CD4-positive, alpha-beta T cell treated with Interleukin-17A for 1 hour (primary cell): ENCODE data around the gene MZF1.

Experiments
- DNase-seq: peaks from one replicate; pipeline ENCODE4 v3.0.0-alpha.2; 2020

Gene MZF1

DNA sequence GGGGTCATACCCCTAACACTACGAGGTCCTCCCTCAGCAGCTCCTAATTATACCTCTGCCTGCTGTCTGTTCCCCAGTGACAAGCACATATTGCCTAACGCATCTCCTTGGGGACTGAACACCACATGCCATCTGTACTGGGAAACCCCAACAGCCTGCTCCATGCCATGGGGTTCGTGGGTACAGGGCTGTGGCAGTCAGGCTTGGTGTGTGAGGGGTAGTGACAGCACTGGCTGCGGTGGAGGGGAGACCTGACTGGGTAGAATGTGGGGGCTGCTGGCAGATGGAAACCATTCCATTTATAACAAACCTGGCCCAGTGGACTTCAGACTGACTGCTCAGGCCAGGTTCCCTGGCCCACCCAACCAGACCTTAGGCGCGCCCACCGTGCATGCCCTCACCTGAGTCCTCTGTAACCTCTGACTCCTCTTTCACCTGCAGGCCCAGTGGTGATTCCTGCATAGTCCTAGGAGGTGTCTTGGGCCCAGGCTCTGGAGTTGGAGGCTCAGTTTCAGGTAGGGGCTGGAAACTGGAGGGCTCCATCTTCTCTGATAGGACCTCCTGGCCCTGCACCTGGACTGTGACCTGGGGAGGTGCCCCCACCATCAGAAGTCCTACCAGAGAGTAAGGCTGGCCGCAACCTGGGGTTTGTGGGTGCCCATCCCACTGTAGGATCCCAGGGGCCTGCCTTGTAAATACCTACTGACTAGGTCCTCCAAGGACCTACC lies 3.0 kb downstream of the MZF1 start:
- DNase-seq, result no peak

DNA sequence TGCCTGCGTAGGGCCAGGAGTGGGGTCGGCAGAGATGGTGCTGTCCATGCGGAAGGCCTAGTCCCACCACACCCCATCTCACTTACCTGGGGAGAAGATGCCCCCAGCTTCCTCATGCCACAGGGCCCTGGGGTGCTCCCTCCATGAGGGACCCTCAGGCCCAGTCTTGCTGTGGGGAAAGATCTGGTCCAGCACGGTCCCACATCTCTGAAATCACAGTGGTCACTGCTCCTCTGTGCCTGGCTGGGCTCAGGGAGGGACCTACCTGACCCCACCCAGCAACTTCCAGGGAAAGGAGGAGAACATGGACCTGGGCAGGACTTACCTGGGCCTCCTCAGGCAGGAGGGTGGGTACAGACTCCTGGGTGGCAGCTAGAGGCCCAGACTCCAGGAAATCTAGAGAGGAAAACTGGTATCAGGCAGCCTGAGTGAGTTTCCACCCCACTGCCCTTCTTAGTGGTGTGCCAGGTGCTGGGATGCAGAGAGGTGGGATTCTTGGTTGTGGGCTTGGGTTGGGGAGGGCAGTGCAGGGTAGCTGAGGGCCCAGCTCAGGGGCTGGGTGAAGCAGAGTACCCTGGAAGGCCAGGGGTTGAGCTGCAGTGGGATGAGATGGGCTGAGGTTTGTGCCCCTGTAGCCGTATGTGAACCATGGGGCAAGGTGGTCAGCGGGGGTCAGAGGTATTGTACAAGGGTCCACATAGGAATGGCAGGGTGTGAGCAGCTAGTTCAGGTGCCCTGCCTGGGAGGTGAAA lies 3.8 kb downstream of the MZF1 start:
- no peak for DNase-seq

DNA sequence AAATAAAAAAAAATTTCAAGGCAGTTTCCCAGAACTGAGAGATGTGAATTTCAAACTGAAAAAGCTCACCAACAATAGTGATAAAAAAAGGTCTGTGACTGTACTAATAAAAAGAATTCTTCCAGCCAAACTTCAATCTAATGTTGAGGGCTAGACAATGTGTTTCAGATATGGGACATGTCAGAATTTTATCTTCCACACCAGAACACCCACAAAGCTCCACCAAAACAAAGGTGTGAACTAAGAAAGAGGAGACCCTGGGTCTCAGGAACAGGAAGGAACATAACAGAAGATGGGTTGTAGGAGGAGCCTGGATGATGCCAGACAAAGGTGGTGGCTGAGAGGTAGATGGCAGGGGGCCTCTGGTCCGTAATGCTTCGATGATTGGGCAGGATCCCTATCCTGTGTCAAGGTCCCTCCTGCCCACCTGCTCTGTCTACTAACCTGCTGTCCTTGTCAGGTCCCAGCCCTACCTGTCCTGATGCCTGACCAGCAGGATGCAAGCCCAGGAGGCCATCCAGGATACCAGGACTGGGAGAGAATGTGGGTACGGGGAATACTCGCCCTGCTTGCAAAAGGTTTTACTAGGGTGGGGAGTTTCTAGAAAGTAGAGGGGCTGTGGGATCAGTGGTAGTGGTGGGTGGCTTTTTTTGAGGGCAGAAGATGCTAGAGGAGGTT lies 4.5 kb downstream of the MZF1 start:
- DNase-seq, result no peak

DNA sequence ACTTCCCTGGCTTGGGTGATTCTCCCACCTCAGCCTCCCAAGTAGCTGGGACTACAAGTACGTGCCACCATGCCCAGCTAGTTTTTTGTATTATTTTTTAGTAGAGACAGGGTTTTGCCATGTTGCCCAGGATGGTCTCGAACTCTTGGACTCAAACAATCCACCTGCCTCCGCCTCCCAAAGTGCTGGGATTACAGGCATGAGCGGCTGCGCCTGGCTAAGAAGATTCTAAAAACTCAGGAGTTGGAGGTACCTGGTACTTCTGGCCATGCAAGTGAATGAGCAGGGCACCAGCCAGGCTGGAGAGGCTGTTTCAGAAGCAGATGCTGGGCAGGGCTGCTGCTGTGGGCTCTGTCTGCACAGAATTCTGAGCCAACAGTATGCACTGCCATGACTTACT lies 6.1 kb downstream of the MZF1 start:
- no peak for DNase-seq

DNA sequence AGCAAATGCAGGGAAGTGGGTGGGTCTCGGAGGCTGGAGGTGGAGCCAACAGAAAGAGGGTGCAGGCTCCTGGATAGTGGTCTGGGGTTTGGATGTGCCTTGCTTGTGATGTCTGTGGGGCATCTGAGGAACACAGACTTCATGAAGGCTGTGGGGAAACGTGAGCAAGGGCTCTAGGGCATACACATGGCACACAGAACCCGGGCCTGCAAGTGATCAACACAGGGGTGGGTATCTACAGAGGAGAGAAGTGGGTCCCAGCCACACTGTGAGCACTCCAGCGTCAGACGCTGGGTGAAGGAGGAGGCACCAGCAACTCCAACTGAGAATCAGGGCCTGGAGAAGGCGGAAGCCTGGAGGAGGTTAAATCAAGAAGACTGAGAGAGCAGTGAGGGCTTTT lies 9.3 kb downstream of the MZF1 start:
- DNase-seq, result no peak

DNA sequence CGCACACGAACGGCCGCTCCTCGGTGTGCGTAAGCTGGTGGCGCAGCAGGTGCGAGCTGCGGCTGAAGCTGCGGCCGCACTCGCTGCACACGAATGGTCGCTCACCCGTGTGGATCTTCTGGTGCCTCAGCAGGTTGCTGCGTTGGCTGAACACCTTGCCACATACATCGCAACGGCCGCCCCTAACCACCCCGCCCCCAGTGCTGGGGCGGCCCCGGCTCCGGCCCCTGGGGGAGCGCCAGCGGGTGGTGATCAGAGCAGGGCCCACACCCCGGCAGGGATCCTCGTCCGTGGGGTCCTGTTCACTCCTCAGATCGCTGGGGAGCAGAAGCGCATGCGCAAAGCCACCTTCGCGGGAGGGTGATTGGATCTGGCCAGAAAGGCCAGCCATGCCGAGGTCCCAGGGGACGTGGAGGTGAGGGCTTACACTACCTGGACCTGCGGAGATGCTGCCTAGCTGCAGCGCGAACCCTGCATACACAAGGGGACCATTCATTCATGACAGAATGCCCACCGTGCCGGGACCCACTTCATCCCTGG lies 10.0 kb downstream of the MZF1 start:
- DNase-seq, result no peak

DNA sequence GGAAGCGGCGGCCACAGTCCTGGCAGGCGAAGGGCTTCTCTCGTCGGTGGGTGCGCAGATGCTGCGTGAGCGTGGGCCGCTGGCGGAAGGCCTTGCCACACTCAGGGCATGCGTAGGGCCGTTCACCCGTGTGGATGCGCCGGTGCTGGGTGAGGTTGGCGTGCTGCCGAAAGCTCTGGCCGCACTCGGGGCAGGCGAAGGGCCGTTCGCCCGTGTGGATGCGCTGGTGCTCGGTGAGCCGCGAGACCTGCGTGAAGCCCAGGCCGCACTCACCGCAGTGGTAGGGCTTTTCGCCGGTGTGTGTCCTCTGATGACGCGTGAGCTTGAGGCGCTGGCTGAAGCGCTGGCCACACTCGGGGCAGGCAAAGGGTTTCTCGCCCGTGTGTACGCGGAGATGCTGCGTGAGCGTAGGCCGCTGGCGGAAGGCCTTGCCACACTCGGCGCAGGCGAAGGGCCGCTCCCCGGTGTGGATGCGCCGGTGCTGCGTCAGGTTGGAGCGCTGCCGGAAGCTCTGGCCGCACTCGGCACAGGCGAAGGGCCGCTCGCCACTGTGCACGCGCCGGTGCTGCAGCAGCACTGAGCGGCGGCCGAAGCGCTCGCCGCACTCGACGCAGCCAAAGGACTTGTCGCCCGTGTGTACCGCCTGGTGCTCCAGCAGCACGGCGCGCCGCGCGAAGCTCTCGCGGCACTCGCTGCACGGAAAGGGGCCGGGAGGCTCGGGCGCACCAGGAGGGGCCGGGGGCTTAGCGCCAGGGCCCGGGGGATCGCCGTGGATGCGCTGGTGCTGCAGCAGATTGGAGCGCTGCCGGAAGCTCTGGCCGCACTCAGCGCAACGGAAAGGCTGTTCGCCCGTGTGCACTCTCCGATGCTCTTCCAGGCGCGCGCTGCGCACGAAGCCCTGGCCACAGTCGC lies 10.8 kb downstream of the MZF1 start:
- no peak for DNase-seq

DNA sequence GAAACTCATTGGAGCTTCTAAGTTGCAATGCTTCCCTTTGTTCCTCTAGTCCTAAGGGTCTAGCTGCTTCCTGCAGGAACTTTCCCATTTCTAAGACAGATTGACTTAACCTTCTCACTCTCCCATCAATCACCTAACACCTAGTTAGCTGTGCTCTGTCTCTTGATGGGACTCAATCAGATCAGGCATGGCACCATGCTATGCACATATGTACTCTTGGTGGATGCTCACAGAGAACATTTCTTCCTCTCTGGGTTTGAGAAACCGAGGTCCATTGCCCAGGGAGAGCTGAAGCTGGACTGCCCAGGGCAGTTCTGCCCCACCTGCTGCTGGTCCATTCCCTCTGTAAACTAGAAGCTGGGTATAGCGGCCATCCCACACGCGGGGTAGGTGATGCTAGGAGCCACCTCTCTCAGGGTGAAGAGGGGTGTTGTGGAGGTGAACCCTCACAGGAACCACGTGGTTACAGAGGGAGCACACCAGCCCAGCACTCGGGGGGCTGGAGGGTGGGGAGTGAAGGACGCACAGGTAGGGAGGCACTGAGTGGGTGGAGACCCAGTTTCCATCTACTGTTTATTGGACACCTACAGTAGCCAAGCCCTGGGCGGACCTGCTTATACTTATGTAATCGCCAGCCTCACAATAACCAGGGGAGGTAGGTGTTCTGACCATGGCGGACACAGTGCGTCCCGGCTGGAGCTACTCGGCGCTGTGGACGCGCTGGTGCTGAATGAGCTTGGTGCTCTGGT lies 11.6 kb downstream of the MZF1 start:
- no peak for DNase-seq

DNA sequence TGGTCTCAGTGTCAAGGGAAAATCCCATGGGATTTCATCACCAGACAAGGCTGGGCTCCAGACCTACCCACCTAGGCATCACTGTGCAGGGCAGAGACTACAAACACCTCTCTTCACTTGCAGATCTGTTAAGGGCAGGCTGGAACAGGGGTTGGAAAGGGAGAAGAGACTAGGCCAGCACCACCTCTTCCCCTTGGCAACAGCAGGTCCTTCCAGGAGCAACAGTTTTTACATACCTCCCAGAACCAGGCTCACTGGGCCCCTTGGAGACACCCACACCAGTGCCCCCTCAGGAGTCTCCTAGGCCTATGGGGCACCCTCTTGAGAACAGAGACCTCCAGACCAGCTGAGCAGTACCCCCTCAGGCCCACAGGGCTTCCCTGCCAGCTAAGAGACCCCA lies 12.2 kb downstream of the MZF1 start:
- DNase-seq, result no peak

DNA sequence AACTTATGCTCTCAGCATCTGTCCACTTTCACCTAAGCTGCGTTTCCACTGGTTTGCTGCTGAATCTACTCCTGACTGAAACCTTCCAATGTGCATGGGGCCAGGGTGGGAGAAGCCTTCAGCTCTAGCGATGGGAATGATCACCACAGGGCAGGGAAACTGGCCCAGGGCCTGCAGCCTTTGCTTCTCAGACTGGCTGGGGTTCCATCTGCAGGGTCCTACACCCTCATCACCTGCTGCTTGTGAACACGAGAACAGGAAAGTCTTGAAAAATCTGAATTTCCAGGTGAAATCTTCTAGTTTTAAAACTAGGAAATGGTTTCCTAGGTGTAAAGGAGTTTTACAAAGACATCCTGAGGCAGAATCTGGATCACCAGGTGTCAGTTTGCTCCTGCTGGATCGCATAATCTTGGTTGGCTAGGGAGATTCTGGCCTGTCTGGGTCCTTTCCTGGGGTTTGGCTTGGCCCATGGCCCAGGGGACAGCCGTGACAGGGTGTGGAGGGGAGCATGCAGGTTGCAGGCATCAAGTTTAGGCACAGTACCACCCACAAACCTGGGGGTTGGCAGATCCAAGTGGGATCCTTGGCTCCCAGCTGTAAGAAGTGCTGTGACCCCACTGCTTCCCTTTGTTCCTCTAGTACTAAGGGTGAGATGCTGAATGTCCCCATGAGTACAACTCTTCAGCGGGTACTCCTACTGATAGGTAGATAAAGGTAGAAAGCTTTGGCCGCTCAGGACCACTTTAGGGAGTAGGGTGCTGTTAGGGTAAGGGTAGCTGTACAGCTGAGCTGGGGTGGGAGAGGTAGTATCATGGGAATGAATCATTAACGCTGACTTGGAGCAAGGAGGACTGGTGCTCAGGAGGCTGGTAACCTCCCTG lies 12.9 kb downstream of the MZF1 start:
- no peak for DNase-seq

DNA sequence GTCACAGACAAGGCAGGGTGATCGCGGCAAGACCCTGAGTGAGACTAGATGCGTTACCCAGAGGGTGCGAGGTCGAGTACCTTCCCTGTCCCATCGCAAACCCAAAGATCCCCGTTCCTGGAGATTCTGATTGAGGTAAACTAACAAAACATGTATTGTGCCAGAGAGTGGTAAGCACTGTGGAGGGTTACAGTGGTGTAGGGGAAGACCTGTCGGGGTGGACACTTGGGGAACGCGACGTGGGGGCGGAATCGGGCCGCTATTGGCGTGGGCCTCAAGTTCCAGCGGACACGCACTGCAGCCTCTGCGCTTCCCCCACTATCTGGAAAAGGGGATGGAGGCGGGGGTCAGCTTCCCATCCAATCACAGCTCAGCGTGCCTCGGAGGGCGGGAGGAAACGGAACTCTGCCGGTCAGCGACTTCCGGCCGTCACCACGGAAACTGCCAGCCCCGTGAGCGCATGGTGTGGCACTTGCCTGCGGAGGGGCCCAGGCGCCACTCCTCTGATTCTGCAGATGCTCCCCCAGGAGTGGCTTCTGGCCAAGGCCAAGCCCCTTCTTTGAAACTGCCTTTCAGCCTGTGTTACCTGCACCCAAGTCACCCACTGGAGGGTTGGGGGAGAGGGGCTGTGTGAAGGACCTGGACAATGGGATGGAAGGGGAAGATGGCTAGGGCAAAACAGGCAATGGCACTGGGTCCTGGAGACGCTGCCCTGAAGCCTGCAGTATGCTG lies 13.7 kb downstream of the MZF1 start:
- peak; percentile 72 for DNase-seq

DNA sequence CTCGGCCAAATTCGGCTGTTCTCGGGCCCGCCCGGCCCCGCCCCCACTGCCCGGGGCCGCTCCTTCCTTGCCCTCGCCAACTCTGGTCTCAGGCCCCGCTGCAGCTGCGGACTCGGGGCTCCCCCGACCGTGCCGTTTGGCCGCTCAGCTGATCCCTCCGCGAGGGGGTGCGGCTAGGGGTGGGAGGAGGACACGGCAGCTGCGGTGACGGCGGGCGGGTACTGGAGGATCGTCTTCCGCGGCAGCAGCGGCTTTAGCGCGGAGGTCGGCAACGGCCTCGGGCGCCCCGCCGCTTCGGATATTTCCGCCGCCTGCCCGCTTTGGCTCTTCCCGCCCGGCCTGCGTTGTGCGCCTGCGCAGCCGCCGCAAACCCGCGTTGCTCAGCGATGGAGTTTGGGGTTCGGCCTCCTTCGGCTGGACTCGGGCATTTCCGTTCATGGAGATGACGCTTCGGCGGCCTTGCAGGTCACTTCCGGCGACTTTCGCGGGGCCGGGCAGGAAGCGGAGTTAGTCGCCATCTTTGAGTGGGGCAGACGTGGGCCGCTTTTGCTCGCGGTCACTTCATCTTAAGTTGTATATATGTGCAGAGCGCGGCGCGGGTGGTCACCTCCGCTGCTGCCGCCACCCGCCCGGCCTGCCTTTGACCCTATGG lies 14.4 kb downstream of the MZF1 start:
- DNase-seq, result peak; percentile 100

DNA sequence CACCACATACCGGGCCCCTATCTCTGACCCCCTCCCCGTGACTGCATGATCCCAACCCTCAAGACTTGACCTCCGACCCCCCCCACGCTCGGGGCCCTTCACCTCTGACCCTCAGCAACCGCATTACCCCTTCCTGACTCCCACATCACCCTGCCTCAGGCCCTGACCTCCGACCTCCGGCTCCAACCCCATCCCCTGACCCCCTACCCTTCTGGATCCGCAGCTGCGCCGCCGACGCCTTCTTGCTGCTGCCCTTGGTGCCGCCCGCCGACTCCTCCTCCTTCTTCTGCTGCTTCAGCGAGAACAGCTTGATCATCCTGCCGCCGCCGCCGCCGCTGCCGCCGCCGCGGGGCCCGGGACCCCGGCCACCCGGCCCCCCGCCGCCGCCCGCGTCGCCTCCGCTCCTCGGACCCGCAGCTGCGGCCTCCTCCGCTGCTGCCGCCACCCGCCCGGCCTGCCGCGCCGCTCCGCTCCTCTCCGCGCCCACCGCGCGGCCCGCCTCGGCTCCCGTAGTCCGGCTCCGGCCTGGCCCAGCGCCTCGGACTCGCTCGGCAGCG lies 15.0 kb downstream of the MZF1 start, which contains the start of gene UBE2M:
TSS of gene UBE2M (minus strand) at position 546 of the 557 bp plus-strand sequence. CDS start at position 316, 230 bp downstream.
- peak; percentile 66 for DNase-seq

DNA sequence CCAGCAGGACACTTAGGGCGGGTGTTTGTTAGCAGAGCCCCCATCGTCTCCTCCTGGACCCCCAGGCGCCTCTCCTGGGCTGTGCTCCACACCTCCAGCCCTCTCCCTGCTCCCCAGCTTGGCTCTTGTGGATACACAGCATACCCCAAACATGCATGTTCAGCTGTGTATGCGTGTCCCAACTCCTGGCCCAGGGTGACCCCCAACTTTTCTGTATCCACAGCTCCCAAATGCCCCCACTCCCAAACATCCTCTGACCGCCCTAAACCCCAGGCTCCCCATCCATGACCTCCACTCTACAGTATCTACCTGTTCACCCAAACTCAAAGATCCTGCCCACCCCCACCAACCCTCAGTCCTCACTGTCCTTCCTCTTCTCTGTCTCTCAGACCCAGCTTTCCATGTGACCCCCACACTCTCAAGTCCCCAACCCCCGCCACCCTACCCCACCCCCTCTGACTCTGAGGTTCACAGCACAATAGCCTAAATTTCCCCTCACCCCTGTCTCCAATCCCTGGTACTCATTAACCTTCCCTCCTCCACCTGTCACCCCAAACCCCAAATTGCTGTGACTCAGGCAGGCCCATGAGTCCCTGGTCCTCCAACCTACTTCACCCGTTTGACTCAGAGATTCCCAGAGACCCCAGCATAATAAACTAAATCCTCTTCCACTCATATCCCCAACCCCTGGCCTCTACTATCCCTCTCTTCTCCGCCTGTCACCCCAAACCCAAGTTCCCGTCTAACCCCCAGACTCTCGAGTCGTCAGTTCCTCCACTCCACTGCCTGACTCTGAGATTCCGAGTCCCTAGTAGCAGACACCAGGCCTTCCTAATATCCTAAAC lies 15.7 kb downstream of the MZF1 start:
- DNase-seq, result no peak

DNA sequence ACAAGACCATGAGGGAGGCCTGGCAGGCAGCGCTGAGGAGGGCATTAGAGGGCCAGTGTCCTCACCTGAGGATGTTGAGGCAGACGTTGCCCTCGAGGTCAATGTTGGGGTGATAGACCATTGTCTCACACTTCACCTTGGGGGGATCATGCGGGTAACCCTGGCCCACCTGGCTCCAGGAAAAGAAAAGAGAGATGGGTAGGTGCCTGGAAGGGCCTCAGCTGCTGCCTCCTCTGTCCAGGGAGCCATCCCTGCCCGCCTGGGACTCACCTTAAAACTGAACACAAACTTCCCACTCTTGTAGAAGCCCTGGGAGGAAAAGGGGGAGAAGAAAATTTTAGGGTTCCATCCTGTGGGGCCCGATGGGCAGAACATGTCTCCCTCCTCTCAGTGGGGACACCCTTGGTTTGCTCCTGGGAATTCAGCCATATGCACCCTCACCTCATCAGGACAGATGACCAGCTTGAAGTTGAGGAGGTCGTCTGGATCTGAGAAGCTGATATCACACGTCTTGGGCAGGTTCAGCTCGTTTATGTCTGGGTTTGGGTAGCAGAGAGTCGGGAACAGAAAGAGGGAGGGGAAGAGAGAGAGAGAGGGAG lies 16.4 kb downstream of the MZF1 start:
- no peak for DNase-seq

DNA sequence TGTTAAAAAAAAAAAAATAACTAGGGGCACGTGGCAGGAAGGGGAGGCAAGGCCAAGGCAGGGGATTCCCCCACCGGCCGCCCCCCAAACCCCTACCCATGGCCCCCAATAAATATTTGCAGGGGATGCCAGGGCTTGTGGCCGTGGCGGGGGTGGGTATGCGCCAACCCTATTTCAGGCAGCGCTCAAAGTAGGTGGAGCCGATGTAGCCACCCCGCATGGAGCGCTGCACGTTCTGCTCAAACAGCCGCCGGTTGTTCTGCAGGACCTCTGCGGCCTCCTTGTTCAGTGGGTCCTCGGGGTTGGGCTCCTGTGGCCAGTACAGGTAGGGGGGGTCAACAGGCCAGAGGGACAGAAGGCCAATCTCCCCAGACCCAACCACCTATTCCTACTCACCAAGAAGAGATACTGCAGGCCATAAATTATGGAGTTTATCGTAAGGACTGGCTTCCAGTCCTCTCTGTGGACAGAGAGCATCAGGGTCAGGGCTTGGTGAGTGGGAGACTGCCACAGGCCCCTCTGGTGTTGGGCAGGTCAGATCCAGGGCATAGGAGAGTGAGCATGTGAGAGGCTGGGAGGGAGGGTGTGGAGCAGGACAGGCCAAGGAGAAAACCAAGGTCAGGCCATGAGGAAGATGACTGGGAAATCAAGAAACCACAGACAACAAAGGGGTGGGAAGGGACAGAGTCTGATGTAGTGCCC lies 17.1 kb downstream of the MZF1 start:
- DNase-seq, result no peak

DNA sequence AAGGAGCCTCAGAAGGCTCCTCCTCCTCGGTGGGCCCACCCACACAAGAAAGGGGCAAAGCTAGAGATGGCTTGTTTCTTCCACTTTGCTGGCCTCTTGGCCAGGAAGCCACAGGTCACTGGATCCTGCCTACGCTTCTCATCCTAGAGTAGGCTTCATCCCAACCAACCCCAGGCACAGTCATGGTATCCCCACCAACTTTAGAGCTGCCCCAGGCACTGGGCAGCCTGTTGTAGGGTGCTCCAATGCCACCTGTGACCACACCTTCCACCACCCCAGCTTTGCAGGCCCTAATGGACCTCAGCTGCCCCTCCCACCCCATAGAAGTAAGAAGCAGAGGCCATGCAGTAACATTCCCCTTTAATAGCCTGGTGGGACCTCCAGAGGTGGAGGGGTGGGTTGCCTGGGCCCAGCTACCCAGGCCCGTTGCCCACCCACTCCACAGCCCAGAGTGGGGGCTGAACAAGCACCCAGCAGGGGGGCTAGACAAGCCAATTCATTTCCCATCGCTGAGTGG lies 17.7 kb downstream of the MZF1 start:
- no peak for DNase-seq
